GM12801 (cell line): ENCODE results near the gene AGMO.

ENCODE experiments used
- TF ChIP-seq, protein P1 (sequence below): IDR thresholded peaks from one replicate; pipeline ENCODE4 v1.5.1; 2011; ENCODE audit warnings: control low read depth; ENCODE audit not compliant: insufficient read length; ENCODE audit errors: extremely low read depth

AGMO gene

DNA sequence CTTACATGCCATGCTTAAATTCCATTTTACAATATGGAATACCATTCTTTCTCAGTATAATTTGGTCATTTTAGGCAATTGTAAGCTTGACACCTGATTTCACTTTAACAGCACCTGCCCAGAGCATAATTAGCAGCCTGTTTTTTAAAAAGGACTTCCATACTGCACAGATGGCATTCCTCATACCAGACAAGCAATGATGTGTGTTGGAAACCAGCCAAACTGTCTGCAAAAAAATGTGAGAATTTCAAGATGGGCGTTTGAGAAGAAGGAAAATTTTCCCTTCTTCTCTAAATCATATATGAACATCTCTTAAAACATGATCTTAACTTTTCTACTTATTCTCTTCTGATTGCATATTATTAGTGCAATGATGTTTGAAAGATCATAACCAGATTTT is 40.4 kb upstream of the AGMO start:
- TF ChIP-seq, protein P1, sequence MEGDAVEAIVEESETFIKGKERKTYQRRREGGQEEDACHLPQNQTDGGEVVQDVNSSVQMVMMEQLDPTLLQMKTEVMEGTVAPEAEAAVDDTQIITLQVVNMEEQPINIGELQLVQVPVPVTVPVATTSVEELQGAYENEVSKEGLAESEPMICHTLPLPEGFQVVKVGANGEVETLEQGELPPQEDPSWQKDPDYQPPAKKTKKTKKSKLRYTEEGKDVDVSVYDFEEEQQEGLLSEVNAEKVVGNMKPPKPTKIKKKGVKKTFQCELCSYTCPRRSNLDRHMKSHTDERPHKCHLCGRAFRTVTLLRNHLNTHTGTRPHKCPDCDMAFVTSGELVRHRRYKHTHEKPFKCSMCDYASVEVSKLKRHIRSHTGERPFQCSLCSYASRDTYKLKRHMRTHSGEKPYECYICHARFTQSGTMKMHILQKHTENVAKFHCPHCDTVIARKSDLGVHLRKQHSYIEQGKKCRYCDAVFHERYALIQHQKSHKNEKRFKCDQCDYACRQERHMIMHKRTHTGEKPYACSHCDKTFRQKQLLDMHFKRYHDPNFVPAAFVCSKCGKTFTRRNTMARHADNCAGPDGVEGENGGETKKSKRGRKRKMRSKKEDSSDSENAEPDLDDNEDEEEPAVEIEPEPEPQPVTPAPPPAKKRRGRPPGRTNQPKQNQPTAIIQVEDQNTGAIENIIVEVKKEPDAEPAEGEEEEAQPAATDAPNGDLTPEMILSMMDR: no peak

DNA sequence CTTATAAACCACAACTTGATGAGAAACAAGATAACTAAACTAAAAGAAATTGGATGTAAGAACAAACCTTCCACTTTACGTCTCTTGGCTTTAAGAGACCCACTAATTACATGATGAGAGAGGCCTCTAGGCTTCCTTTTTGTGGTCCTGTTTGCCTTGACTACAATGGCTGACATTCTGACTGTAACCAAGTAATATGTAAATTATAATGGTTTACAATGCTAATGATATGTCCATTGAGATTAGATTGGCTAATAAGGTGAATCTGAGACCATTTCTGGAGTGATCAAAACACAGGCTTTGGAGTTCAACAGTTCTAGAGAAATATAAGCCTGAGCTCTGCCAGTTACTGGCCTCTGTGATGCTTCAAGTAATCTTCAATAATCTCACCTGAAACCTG is 39.4 kb upstream of the AGMO start:
- TF ChIP-seq, protein P1: no peak

DNA sequence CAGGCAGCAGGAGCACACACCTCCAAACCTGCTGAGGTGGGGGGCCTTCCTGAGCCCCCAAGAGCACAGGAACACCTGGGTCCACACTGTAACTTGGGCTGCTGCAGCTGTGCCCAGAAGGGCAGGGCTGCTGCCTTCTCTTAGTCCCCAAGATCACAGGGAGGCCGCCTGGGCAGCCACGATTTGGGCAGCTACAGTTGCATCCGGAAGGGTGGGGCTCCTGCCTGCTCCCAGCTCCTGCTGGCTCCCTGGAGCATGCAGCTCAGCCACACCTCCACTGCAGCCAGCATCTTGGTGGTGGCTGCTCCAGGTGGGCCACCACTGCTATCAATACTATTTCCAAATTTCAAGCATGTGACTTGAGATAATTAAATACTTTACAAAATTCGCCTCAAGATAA is 38.5 kb upstream of the AGMO start:
- TF ChIP-seq, protein P1: no peak

DNA sequence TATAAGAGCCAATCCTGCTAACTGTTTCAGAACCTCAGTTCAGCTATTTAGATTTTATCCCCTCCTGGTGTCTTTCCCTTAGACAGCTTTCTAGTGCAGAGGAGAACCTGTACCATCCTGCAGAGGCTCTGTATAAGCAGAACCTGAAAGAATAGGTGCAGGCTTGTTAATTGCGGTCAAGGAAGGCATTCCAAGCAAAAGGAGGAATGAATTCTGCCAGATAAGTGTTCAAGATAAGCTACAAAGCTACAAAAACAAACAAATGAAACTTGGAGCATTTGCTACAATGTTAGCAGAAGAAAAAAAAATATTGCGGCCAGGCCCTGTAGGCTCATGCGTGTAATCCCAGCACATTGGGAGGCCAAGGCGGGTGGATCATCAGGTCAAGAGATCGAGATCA is 32.6 kb upstream of the AGMO start:
- TF ChIP-seq, protein P1: no peak

DNA sequence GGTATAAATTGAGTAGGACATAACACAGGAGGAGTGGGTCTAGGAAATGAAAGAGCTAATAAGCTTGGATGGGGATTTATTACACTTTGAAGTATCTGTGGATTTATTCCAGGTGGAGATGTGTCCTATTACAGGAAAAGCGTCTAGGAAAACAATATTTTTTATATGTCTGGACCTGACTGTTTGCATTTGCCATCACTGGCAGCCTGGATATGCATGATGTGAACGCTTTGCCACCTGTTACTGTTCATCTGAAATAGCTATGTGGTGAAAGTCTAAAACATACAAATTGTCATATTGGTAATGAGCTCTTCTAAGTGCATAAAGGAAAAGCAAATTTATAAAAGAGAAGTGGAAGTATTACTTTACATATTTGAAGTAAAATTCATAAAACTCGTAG is 31.6 kb upstream of the AGMO start:
- TF ChIP-seq, protein P1: no peak

DNA sequence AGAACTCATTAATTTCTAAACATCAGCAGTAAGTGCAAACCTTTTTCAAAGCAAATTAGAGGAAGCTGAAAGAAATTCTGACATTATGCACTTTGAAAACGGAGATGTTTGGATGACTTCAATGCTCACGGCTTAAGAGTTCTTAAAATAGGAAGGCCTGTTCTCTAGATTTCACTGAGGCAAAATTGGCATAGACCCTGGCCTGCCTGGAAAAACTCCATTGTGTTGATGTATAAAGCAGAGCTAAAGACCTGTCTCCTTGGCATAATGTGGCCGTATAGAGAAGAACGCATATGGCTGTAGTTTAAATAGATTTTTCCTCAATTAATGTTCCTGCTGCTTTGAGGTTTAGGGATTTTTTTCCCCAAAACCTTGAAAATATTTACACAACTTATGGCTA is 24.5 kb upstream of the AGMO start:
- TF ChIP-seq, protein P1: no peak

DNA sequence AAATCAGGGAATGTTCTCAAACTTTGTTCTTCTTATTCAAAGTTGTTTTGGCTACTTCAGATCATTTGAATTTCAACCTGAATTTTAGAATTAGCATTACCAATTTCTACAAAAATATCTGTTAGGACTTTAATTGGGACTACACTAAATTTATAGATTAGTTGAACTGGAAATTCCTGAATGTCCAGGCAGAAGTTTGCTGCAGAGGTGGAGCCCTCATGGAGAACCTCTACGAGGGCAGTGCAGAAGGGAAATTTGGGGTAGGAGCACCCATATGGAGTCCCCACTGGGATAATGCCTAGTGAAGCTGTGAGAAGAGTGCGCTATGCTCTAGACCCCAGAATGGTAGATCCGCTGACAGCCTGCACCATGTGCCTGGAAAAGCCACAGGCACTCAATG is 22.8 kb upstream of the AGMO start:
- TF ChIP-seq, protein P1: no peak

DNA sequence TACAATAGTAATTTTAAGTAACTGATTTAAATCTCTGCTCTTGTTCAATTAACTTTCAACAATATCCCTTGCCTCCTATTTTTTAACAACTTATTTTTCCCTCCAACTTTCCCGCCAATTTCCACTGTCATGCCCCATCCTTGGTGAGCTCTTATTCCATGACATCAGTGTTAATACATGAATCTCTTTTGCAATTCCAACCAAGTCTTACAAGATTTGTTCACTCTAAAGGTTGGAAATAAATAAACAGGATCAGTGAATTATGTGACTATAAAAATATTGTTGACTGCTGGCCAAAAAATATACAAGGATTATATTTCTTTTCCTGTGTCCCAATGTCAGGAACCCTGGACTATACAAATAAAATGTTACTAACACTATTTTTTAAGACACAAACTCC is 21.0 kb upstream of the AGMO start:
- TF ChIP-seq, protein P1: no peak
